Lower leg skin (tissue), 4 donors: ENCODE data around the gene ENTPD1. TPM values are rescaled to one million over a fixed set of nuclear protein-coding genes. Genes with fewer than 3 reads are reported as not detected.

ENCODE experiments used
- DNase-seq, 2 donors: peaks; one replicate each; pipeline ENCODE4 v3.0.0-alpha.2; 2019; ENCODE audit warnings: low spot score in 2 of 2
- H3K4me3 ChIP-seq: fragments of 200-600 bp; sonication (generic); 2 replicates; pipeline ENCODE4 v1.5.1; 2017; ENCODE audit warnings: mild to moderate bottlenecking, low read depth; ENCODE audit not compliant: poor library complexity, severe bottlenecking
- CTCF ChIP-seq, 3 donors: fragments of 450-650 bp; IDR thresholded peaks; one replicate each; pipeline ENCODE4 v1.5.1; 2016; ENCODE audit warnings: antibody characterized with exemption in 3 of 3, mild to moderate bottlenecking in 3 of 3, moderate library complexity in 2 of 3
- POLR2A ChIP-seq, 2 donors: fragments of 450-650 bp; IDR thresholded peaks; one replicate each; pipeline ENCODE4 v1.6.1; 2016 to 2017; ENCODE audit warnings: antibody characterized with exemption in 2 of 2, mild to moderate bottlenecking in 1 of 2, moderate library complexity in 1 of 2
- WGBS, 2 donors: methylation state at CpG; one replicate each; pipeline ENCODE4 v1.1.5; 2018; 5-methylcytosine and 5-hydroxymethylcytosine counted together
- intact Hi-C: fragments of 100-400 bp; cut with DNase I; formaldehyde crosslinking; loops from one replicate; pipeline ENCODE4 v1.15.0; 2023; ENCODE audit warnings: low total_unique reads
- total RNA-seq, 4 donors: library from RNA; depleted of rRNA; stranded (reverse); fragments of >200 nt; gene quantifications; one replicate each; pipeline ENCODE4 v1.1.0, GENCODE V29; 2016

ENTPD1 gene
- total RNA-seq, 4 donors from 2014 or later: 5.3 to 15.7 (median 7.7) TPM

GRCh38 chr10:95840121-95840520, 84.2 kb downstream of the ENTPD1 start:
- TF ChIP-seq CTCF (IDR thresholded peaks at IDR 0.05): no peak
- no peak for TF ChIP-seq POLR2A (IDR thresholded peaks at IDR 0.05)
- no peak overlapping the region for H3K4me3 ChIP-seq
- DNase-seq: no peak
- intact Hi-C loops: loop anchor here (10.0 kb wide), 1 partner anchor 145 kb away; the partner anchor contains the start of gene TCTN3
- 45% methylated on average over 2 of the region's 2 CpGs for WGBS, 2 donors

- 64 to 75% methylated on average over 1 of the region's 1 CpG for WGBS, 2 donors
- no peak overlapping the region for H3K4me3 ChIP-seq
- DNase-seq: no peak
- TF ChIP-seq CTCF (IDR thresholded peaks at IDR 0.05): no peak
- no peak for TF ChIP-seq POLR2A (IDR thresholded peaks at IDR 0.05)
- intact Hi-C loops: loop anchor here (10.0 kb wide), 1 partner anchor 146 kb away; the partner anchor contains the start of gene TCTN3
These were observed 84.7 kb downstream of the ENTPD1 start for GRCh38 chr10:95840681-95841080.

- no peak overlapping the region for H3K4me3 ChIP-seq
- DNase-seq: peak in 1 of 2 donors; percentile 63
- TF ChIP-seq POLR2A (IDR thresholded peaks at IDR 0.05) (no peak), CTCF (IDR thresholded peaks at IDR 0.05) (no peak)
- 26 to 32% methylated on average over 7 of the region's 7 CpGs for WGBS, 2 donors
- intact Hi-C loops: loop anchor here (10.0 kb wide), 1 partner anchor 147 kb away; the partner anchor contains the start of gene TCTN3
These were observed 85.9 kb downstream of the ENTPD1 start for GRCh38 chr10:95841661-95842498.

GRCh38 chr10:95845411-95845810, 89.4 kb downstream of the ENTPD1 start:
- DNase-seq: no peak
- intact Hi-C loops: loop anchor here (10.0 kb wide), 1 partner anchor 151 kb away; the partner anchor contains the start of gene TCTN3
- TF ChIP-seq CTCF (IDR thresholded peaks at IDR 0.05) (no peak), POLR2A (IDR thresholded peaks at IDR 0.05) (no peak)
- WGBS, 2 donors: 78 to 85% methylated on average over 3 of the region's 3 CpGs
- H3K4me3 ChIP-seq: no peak overlapping the region

GRCh38 chr10:95847007-95847406, 91.0 kb downstream of the ENTPD1 start:
- intact Hi-C loops: loop anchor here (10.0 kb wide), 1 partner anchor 152 kb away; the partner anchor contains the start of gene TCTN3
- no peak for DNase-seq
- H3K4me3 ChIP-seq: no peak overlapping the region
- TF ChIP-seq POLR2A (IDR thresholded peaks at IDR 0.05) (no peak), CTCF (IDR thresholded peaks at IDR 0.05) (no peak)
